Neural crest cell (in vitro differentiated cells): ENCODE measurements around the gene RHBDL1. TPM values are rescaled to one million over a fixed set of nuclear protein-coding genes. Genes with fewer than 3 reads are reported as not detected.

Experiments used
- DNase-seq: peaks from one replicate; pipeline ENCODE4 v3.0.0; 2021; ENCODE audit warnings: low read depth, mixed read lengths, low spot score
- H3K27ac Mint-ChIP-seq: one replicate; pipeline ENCODE4 v1.8.0; 2021; ENCODE audit warnings: mild to moderate bottlenecking, mixed read lengths; ENCODE audit not compliant: unreplicated experiment
- H3K27me3 Mint-ChIP-seq: 2 replicates; pipeline ENCODE4 v1.8.0; 2021; ENCODE audit warnings: low read depth, mild to moderate bottlenecking, mixed read lengths
- H3K36me3 Mint-ChIP-seq: 2 replicates; pipeline ENCODE4 v1.8.0; 2021; ENCODE audit warnings: low read depth, mild to moderate bottlenecking, mixed read lengths
- H3K4me1 Mint-ChIP-seq: 2 replicates; pipeline ENCODE4 v1.8.0; 2021; ENCODE audit warnings: mixed read lengths
- H3K4me3 Mint-ChIP-seq: one replicate; pipeline ENCODE4 v1.8.0; 2021; ENCODE audit warnings: mild to moderate bottlenecking, mixed read lengths
- H3K9me3 Mint-ChIP-seq: 2 replicates; pipeline ENCODE4 v1.8.0; 2021; ENCODE audit warnings: mixed read lengths
- CTCF ChIP-seq: fragments of 200-600 bp; sonication (generic); conservative IDR thresholded peaks from 2 replicates; pipeline ENCODE4 v1.5.0; 2021; ENCODE audit warnings: antibody characterized with exemption, mild to moderate bottlenecking
- total RNA-seq: library from RNA; stranded (reverse); gene quantifications from 2 replicates; pipeline ENCODE4 v1.2.1, GENCODE V29; 2021

Gene RHBDL1
- total RNA-seq, 1 donor from 2014 or later = 3.1 TPM

GRCh38 chr16:718389-718788 lies 42.9 kb downstream of the RHBDL1 start:
- peaks cover 12% of the 10 kb centered on the region for H3K27me3 Mint-ChIP-seq
- H3K4me3 Mint-ChIP-seq = peak overlapping the region; percentile 94
- DNase-seq = no peak
- H3K36me3 Mint-ChIP-seq = no peaks in the 10 kb centered on the region
- peak overlapping the region; percentile 78 for H3K27ac Mint-ChIP-seq
- TF ChIP-seq CTCF = no peak
- no peaks in the 10 kb centered on the region for H3K9me3 Mint-ChIP-seq
- peaks cover 27% of the 10 kb centered on the region for H3K4me1 Mint-ChIP-seq

- Mint-ChIP-seq H3K4me1 (peaks cover 27% of the 10 kb centered on the region), H3K36me3 (no peaks in the 10 kb centered on the region), H3K4me3 (peak overlapping the region; percentile 94), H3K27me3 (peaks cover 12% of the 10 kb centered on the region), H3K27ac (peak overlapping the region; percentile 19), H3K9me3 (no peaks in the 10 kb centered on the region)
- no peak for TF ChIP-seq CTCF
- DNase-seq = no peak
Measured at GRCh38 chr16:718922-719321, 43.5 kb downstream of the RHBDL1 start.

GRCh38 chr16:719815-720446 lies 44.5 kb downstream of the RHBDL1 start:
- H3K27me3 Mint-ChIP-seq = peaks cover 12% of the 10 kb centered on the region
- peak overlapping the region; percentile 92 for H3K27ac Mint-ChIP-seq
- H3K36me3 Mint-ChIP-seq = no peaks in the 10 kb centered on the region
- DNase-seq = no peak
- TF ChIP-seq CTCF = peak; percentile 30
- no peaks in the 10 kb centered on the region for H3K9me3 Mint-ChIP-seq
- H3K4me1 Mint-ChIP-seq = peaks cover 27% of the 10 kb centered on the region
- peak overlapping the region; percentile 94 for H3K4me3 Mint-ChIP-seq

- Mint-ChIP-seq H3K9me3 (no peaks in the 10 kb centered on the region), H3K36me3 (no peaks in the 10 kb centered on the region), H3K4me3 (peak overlapping the region; percentile 94), H3K27ac (peak overlapping the region; percentile 92), H3K27me3 (peaks cover 14% of the 10 kb centered on the region), H3K4me1 (peaks cover 27% of the 10 kb centered on the region)
- peak; percentile 53 for DNase-seq
- no peak for TF ChIP-seq CTCF
Measured at GRCh38 chr16:720447-720989, 45.0 kb downstream of the RHBDL1 start.

- TF ChIP-seq CTCF = peak; percentile 16
- H3K36me3 Mint-ChIP-seq = no peaks in the 10 kb centered on the region
- no peaks in the 10 kb centered on the region for H3K9me3 Mint-ChIP-seq
- peak; percentile 73 for DNase-seq
- H3K27ac Mint-ChIP-seq = peak within 1 kb of the TSS; percentile 92
- H3K4me1 Mint-ChIP-seq = peaks cover 24% of the 10 kb centered on the region
- H3K4me3 Mint-ChIP-seq = peak within 1 kb of the TSS; percentile 94
- H3K27me3 Mint-ChIP-seq = peaks cover 11% of the 10 kb centered on the region
Measured at GRCh38 chr16:720990-721764, 45.7 kb downstream of the RHBDL1 start, which contains the start of gene ANTKMT. ANTKMT (plus strand) TSS chr16:721146; CDS start chr16:721275, 129 bp downstream.
